Measurements from ENCODE around the gene SNAP91.
"Not testable (repeated sequence)": the region's sequence is repeated elsewhere in the genome, so short reads cannot be mapped to it uniquely, and the experiment has no call there.

Gene SNAP91, protein sequence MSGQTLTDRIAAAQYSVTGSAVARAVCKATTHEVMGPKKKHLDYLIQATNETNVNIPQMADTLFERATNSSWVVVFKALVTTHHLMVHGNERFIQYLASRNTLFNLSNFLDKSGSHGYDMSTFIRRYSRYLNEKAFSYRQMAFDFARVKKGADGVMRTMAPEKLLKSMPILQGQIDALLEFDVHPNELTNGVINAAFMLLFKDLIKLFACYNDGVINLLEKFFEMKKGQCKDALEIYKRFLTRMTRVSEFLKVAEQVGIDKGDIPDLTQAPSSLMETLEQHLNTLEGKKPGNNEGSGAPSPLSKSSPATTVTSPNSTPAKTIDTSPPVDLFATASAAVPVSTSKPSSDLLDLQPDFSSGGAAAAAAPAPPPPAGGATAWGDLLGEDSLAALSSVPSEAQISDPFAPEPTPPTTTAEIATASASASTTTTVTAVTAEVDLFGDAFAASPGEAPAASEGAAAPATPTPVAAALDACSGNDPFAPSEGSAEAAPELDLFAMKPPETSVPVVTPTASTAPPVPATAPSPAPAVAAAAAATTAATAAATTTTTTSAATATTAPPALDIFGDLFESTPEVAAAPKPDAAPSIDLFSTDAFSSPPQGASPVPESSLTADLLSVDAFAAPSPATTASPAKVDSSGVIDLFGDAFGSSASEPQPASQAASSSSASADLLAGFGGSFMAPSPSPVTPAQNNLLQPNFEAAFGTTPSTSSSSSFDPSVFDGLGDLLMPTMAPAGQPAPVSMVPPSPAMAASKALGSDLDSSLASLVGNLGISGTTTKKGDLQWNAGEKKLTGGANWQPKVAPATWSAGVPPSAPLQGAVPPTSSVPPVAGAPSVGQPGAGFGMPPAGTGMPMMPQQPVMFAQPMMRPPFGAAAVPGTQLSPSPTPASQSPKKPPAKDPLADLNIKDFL

DNA sequence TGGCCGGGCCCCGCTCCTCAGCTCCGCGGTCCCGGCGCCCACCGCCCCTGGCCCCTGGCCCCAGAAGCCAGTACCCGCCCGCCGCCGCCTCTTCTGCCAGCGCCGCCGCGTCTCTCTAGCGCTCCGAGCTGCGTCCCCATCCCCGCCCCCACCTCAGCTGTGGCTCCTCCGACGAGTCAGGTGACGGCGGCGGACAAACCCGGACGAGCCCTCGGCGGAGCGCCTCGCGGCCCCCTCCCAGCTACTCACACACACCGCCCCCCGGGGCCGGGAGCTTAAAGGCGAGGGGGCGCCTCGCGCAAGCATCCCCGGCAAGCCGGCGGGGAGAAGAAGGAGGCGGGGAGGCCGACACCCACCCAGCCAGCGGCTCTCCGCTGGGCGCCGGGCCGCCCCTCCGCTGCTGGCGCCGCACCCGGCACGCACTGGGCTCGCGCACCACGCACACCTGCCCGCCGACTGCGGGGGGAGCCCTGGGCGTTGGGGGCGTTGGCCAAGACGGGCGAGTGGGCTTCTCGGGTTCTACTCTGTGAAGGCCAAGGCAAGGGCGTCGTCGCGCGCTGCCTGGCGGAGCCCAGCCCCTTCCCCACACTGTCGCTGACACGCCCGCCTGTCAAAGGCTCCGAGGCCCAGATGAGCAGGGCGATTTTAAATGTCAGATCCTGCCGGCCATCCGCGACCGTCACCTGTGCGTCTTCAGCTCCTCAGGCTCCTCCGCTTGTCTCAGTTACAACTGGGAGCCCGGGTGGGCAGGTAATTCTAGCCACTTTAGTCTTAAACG, at the start of gene SNAP91:
Gene SNAP91 (minus strand): TSS at position 132 of the 778 bp plus-strand sequence. CDS start 1,174 bp downstream, outside the sequence.
- ATAC-seq (no peak), DNase-seq (peak; percentile 5)

DNA sequence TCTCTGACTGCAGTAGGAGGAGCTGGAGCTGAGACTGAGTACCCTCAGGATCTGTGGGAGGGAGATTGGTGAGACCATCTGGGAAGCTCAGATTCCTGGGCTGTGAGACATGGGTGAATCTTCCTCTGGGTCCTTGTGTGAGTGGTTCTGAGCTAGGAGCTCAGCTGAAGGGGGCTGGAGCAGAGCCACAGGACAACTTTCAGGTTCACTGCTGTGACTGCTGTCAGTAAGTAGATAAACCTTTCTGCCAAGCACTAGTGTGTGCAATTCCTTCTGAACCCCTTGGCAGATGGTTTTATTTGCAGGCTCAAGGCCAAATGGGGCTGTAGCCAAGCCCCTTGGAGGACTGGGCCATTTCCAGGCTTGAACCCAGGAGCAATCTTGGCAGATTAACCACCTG, 49.6 kb upstream of the SNAP91 start:
- DNase-seq (no peak), ATAC-seq (no peak)

GRCh38 chr6:83757021-83757420, 48.1 kb upstream of the SNAP91 start:
- no peak for ATAC-seq
- DNase-seq, result no peak

- DNase-seq (no peak), ATAC-seq (no peak)
These were observed 47.7 kb upstream of the SNAP91 start for GRCh38 chr6:83756565-83756964.

DNA sequence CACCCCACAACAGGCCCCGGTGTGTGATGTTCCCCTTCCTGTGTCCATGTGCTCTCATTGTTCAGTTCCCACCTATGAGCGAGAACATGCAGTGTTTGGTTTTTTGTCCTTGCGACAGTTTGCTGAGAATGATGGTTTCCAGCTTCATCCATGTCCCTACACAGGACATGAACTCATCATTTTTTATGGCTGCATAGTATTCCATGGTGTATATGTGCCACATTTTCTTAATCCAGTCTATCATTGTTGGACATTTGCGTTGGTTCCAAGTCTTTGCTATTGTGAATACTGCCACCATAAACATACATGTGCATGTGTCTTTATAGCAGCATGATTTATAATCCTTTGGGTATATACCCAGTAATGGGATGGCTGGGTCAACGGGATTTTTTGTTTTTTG, 43.5 kb upstream of the SNAP91 start:
- not testable (repeated sequence) for DNase-seq, ATAC-seq

- DNase-seq (no peak), ATAC-seq (no peak)
These were observed 32.2 kb upstream of the SNAP91 start for GRCh38 chr6:83741089-83741488.

DNA sequence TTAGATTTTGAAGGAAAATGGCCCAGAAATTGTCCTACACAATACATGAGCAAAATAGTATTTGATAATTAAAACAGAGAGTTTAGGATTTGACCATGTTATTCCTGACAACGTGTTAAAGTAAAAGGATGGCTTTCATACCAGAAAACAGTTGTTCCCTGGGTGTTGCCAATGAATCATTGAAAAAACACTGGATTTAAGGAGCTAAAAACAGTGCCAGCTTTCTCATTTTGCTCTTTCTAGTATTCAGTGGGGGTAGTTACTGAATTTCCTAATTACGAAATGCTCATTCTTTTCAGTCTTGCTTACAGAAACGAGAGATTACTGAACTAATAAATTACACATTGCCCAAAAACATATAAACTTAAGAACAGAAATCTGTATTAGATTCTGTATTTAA, 26.6 kb upstream of the SNAP91 start:
- no peak for ATAC-seq
- DNase-seq, result no peak

- DNase-seq (no peak), ATAC-seq (no peak)
These were observed 21.0 kb upstream of the SNAP91 start for GRCh38 chr6:83729871-83730270.

DNA sequence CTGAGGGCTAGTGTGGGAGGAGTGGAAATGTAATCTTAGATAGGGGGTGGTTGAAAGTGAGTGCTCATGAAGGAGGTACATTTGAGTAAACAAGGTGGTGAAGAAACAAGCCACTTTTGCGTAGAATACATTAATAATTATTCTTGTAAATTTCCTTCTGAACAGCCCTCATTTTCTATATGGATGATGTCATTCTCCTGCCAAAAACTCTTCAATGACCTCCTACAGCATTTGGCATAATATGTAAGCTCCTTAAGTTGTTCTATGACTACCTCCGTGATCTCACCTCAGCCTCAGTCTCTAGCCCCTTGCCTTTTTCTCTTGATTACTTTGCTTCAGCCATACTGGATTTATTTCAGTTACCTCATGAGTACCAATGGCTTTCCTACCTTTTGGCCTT, 14.0 kb upstream of the SNAP91 start:
- DNase-seq (no peak), ATAC-seq (no peak)

DNA sequence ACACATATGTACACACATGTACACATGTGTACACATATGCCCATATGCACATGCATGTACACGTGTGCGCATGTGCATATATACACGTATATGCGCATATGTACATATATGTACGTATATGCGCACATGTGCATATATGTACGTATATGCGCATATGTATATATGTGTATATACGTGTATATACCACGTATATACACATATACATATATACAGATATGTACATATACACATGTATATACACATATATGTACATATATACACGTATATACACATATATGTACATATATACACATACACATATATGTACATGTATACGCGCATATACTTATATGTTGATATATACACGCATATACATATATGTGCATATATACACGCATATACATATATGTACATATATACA, 8.9 kb upstream of the SNAP91 start:
- ATAC-seq, result no peak
- DNase-seq, result no peak

DNA sequence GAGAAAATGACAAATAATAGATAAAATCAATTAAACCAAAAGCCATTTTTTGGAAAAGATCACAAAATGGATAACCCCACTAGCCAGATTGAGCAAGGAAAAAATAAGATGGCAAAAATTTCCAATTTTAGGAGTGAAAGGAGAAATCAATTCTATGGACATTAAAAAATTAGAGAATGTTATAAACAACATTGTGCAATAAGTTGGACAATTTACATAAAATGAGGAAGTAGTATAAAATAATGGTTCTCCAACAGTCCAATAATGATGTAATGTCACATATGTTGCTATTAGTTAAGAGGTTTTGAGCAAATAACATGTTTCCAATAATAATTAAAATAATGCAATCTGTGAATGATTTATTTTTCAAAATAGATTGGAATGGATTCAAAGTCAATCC, 3.1 kb upstream of the SNAP91 start:
- no peak for ATAC-seq
- DNase-seq, result no peak

GRCh38 chr6:83709748-83710050, 798 bp upstream of the SNAP91 start:
- ATAC-seq (no peak), DNase-seq (no peak)

- ATAC-seq (peak; percentile 49), DNase-seq (no peak)
These were observed 343 bp downstream of the SNAP91 start for GRCh38 chr6:83708546-83708969.

DNA sequence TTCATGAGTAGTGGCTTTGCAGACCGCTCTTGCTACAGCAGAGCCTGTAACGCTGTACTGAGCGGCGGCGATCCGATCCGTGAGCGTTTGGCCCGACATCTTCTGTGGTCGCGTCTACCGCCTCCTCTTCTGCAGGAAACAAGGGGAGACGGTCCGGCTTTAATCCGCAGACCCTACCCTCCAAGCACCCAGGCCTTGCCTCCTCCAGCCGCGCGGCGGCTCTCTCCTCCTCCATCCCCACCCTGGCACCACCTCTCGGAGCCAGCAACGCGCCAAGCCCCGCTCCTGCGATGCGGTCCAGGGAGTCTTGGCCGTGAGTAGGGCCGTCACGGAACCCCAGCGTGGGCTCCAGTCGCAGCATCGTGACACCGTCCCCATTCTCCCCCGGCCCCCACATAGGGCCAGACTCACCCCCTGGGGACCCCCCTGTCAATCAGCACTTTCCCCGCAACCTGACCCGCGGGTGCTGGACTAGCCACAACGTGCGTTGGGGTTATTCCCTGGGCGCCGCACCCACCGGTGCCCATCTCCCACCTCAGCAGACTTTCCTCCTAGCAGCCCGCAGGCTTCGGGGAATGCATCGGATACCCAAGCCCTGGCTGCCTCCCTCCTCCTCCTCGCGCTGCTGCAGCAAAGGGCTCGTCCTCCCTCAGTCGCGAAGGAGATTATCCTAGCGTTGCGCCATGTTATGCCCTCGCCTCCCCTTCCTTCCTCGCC, 914 bp downstream of the SNAP91 start:
- ATAC-seq, result no peak

GRCh38 chr6:83702749-83703148, 6.2 kb downstream of the SNAP91 start:
- no peak for ATAC-seq
- no peak for DNase-seq

More for the DNA sequence above, 914 bp downstream of the SNAP91 start:
- no peak for DNase-seq

DNA sequence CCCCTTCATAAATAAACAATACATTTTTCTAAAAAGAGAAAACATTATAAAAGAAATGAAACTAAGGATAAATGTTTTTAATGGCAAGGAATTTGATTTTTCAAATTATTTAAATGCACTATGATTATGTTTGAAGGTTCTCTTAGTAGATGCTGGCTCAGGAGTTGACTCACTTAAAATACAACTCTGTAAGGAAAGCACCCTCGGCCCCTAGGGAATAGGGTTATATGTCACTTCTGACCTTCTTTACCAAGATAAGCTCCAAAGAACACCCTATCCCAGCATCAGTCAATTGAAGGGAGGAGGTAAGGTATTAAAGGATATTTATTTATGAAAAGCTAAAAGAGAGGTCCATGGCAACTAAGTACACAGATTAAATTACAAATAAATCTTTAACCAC, 6.8 kb downstream of the SNAP91 start:
- ATAC-seq (no peak), DNase-seq (no peak)

DNA sequence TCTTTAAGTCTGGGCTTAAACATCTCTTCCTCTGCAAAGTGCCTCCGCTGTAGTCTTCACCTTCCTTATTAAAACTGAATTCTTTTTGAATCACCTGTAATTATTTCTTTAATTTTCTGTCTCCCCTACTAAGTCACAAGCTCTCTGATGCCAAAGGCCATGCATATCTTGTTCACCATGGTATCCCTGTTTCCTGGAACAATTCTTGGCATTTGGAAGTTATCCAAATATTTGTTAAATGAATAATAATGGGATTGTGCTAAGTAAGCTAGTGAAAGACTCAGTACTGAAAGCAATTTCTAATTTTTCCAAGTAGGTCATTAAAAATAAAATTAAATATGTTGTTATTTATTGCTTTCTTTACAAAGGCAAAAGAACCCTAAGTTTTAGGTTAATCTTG, 12.2 kb downstream of the SNAP91 start:
- ATAC-seq (no peak), DNase-seq (no peak)

DNA sequence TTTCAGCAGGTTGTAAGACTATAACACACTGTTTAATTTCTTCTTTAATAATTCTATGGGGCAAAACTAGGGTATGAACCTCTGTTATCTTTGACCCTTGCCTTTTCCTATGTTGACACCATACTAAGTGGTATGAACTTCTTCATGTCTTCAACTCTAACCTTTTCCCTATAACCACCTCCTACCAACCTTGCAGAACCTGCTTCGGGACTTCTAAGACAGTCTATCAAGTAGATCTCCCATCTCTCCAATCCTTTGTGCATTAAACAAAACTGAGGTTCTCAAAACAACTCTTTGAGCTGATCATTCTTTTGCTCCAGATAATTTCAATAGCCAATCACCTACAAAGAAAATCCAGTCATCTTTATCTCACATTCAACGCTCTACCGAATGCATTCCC, 23.4 kb downstream of the SNAP91 start:
- DNase-seq, result no peak
- no peak for ATAC-seq

DNA sequence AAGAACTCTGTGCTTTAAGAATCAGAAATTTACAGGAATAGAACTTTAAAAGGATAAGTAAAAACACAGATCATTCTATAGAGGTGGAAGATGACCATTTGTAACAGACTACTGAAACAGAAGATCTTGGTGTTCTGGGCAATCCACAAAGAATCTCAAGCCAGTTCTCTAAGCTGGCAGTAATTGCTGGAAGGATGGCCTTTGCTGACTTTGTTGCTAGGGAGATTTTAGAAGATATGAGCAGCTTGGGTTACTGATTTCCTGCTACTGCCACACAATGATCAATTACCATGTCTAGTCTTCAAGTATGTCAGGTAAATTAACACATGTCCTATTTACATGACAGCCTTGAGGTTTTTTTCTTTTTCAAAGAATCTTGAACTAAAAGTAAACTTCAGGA, 31.1 kb downstream of the SNAP91 start:
- no peak for ATAC-seq
- DNase-seq, result no peak

DNA sequence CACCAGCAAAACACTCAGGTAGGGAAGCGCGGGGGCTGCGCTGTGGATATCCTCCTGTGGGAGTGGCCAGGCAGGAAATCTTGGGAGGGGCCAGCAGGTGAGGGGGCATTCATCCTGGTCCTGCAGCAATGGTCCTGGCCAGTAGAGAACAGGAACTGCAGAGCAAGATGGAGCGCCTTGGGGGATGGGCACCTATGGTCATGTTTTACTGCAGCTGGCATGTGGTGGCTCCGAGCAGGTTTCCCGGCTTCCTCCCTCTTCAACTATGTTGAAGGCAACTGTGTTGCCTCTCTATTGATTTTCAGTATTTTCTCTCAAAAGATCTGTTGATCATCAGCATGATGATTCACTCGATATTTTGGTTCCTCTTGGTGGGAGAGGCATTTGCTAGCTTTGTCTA, 70.9 kb downstream of the SNAP91 start:
- no peak for ATAC-seq

GRCh38 chr6:83636800-83637199, 72.1 kb downstream of the SNAP91 start:
- ATAC-seq (no peak), DNase-seq (no peak)

More for the DNA sequence above, 70.9 kb downstream of the SNAP91 start:
- DNase-seq, result no peak

- DNase-seq (no peak), ATAC-seq (no peak)
These were observed 75.3 kb downstream of the SNAP91 start for GRCh38 chr6:83633609-83634008.
